HG02938 (cell line): ENCODE measurements around the gene MTG2.
"Not testable (repeated sequence)": the region's sequence is repeated elsewhere in the genome, so short reads cannot be mapped to it uniquely, and the experiment has no call there.

ENCODE experiments used
- ATAC-seq: cut with Tn5 transposase; IDR thresholded peaks from one replicate; pipeline ENCODE4 v1.9.1; 2021; ENCODE audit warnings: mild to moderate bottlenecking, moderate library complexity; ENCODE audit not compliant: unreplicated experiment

The MTG2 gene

DNA sequence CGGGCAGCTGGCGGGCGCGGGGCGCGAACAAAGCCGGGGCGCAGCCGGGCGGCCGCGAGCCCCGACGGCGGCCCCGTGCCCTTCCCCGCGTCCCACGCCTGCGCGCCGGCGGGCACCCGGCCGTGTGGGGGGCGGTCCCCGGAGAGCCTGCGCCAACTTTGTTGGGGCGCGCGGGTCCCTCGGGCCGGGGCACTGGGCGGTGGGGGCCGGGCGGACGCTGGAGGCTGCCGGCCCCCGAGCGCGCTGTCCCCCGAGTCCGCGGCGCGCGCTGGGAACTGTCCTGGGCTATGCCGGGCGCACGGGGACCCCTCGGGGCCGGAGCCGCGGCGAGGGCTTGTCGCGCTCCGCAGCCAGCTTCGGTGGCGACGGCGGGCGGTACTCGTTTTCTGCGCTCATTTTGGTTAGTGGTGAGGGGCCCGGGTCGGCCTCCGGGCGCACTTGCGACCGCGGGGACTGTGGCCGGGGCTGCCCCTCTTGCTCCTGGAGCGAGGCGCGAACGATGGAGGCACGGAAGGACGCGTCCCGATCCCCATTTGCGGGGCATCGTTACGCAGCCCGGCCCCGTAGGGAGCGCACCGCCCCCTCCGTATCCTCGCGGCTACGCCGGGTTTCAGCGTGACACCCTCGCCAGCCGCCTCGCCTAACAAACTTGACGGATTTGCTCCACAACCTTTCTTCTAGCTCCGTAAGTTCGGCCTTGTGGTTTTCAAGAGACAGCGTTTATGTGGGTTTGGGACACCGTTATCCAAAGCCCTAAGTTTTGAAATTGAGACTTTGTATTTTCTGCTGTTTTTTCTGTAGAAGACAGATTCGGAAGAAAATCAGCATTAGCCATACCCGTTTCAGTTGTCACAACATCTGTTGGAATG is 38.6 kb upstream of the MTG2 start:
- ATAC-seq, result peak; percentile 19

DNA sequence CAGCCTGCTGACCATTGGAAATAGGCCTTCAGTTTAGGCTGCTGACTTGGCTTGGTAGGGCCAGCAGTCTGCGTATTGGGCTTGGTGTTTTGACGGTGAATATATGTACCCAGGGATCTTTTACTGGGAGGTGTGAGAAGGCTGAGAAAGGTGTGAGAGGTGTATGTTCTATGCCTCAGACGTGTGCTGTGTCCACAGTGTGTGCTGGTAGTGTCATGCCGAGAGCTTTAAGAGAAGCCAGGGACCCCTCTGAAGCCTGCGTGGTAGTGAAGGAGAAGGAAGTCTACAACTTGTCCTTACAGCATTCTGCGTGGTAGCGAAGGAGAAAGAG is 37.2 kb upstream of the MTG2 start:
- ATAC-seq, result no peak

DNA sequence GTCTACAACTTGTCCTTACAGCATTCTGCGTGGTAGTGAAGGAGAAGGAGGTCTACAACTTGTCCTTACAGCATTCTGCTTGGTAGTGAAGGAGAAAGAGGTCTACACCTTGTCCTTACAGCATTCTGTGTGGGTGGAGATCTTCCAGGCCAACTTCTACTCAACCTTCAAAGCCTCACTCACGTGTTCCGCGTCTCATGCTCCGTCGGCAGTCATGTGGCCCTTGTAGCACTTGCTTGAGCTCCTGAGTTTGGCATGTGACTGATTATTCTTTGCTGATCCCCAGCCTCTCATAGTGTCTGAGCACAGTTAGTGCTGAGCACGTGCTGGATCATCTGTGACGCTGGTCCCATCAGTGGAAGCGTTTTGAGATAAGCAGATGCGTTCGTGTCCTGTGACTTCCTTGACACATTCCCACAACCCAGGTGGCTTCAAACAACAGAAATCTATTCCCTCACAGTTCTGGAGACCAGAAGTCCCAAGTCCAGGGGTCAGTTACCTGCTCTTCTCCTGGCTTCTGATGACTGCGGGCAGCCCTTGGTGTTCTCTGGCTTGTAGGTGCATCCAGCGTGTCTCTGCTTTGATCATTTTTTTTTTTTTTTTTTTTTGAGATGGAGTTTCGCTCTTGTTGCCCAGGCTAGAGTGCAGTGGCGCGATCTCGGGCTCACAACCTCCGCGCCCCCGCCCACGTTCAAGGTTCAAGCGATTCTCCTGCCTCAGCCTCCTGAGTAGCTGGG is 36.6 kb upstream of the MTG2 start:
- ATAC-seq, result no peak

DNA sequence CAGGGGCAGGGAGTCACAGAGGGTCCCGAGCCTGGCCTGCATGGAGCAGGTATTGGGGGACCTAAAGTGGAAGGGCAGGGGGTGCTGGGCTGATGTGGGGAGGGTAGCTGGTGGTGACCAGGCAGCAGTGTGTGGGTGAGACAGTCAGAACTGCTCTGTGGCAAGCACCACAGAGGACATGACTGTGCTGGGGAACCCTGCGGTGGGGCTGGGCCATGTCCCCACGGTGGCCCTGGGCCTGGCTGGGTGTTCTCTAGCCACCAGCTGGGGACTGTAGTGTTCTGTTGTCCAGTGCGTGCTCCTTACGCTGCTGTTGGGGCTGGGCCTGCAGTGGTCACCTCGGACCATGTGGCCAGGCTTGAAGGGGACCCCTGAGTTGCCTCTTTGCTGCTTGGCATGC is 35.7 kb upstream of the MTG2 start:
- ATAC-seq, result no peak

DNA sequence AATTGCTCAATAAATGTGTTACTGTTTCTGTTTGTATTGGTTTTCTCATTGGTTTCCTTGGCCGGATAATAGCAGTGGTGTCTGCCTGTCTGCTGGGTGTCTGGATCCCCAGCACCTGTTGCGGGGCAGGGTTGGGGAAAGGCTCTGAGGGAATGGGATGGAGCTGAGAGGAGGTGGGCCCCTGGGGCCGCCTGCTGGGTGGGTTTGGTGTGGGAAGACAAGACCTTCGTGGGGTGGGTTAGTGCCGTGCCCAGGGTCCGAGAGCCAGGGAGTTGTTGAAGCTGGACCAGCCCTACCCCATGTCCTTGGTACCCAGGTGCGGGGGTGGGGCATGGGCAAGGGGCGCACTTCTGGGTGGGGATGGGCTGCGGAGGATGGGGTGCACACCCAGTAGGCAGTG is 35.3 kb upstream of the MTG2 start:
- ATAC-seq, result no peak

DNA sequence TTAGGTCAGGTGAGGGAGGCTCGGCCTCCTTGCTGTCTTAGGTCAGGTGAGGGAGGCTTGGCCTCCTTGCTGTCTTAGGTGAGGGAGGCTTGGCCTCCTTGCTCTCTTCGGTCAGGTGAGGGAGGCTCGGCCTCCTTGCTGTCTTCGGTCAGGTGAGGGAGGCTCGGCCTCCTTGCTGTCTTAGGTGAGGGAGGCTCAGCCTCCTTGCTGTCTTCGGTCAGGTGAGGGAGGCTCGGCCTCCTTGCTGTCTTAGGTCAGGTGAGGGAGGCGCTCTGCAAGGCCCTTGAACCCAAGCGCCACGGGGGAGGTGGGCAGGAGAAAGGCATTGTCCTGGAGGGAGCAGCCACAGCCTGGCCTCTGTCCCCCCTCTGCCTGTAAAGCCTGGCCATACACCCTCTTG is 34.4 kb upstream of the MTG2 start:
- ATAC-seq, result not testable (repeated sequence)

DNA sequence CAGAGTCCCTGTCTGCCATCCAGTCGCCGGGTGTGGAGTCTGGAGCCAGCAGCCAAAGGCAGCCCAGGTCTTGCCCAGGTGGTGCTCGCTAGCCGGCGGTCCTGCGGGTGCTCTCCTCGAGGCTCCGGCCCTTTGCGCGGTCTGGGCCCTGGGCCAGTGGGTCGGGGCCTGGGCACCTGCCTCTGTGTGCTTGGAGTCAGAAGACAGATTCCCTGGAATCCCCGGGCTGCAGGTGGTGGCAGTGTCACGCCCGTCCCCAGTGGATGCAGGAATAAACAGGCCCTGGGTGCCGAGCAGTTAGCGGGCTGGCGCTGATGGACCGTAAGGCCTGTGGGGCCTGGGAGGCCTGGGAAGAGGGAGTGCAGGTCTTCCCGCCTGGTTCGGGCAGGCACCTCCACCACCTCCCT is 33.9 kb upstream of the MTG2 start:
- no peak for ATAC-seq

DNA sequence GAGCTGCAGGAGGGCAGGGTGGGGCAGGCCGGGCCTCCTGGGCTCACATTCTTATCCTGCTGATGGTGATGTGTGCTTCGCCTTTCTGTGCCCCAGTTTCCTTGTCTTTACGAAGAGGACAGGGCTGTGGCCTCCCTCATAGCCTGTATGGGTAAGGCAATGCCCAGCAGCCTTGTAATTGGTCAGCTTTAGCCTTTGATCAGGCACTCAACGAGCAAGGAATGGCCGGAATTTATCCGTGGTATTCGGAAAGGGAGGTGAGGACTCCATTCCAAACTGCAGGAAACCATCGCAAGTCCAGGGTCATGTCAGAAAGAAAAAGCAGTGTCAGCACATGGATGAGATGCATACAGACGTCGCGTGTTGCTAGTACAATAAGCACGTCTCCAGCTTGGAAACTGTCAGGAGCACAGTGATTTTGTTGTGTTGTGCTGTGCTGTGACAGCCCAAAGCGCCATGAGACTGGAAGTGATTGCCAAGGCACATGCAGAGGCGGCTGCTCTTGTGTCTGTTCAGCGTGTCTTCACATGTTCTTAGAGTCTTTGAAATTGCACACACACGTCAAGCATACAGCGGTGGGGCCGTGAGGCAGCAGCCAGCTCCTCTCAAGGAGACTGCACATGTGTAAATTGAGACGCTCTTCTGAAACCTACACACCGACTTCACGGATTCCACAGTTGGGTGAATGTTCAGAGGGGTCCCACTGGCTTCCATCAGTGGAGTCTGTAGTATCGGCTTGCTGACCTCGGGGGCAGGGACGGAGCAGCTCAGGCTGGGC is 33.1 kb upstream of the MTG2 start:
- ATAC-seq, result no peak

DNA sequence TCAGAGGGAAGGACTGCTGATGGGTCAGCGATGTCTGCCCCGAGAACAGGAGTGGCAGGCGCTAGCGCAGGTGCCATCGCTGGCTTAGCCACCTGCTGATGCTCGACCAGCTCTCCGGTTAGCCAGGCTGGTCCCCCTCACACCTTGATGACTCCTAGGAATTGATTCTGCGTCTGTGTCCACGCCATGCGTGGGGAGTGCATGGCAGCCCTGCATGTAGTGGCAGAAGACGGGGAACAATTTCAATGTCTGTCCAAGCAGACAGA is 32.6 kb upstream of the MTG2 start:
- ATAC-seq, result no peak

DNA sequence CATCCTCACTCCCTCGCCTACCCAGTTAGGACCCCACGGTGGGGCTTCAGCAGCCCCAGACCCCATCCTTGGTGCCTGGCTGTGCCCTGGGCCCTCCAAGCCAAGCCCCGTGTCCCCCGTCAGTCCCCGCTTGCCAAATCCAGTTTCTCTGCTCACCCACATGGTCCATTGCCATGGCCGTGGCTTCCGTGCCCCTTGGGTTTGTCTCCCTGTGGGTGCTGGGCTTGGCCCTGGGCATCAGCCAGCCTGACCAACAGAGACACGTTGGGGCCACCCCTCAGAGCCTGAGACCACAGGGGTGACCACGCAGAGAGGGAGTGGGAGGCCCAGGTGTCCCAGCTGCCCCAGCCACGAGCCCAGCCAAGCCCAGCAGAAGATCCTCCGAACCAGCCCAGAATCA is 31.6 kb upstream of the MTG2 start:
- ATAC-seq, result no peak

DNA sequence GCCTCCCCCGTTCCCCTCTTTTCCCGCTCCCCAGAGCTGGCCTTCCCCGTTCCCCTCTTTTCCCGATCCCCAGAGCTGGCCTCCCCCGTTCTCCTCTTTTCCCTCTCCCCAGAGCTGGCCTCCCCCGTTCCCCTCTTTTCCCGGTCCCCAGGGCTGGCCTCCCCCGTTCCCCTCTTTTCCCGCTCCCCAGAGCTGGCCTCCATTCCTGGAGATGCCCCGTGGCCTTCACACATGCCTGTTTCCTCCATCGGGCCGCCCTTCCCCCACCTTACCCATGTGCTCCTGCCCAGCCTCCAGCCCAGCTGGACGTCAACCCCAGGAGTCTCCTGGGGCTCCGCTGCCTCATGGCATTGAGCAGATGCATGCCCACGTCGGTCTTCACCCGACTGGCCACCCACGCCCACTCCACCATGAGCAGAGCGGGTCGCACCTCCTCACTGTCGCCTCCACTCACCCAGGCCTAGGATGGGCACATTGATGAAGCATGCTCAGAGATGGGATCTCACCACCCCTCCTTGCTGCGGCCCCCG is 30.9 kb upstream of the MTG2 start:
- ATAC-seq, result no peak

DNA sequence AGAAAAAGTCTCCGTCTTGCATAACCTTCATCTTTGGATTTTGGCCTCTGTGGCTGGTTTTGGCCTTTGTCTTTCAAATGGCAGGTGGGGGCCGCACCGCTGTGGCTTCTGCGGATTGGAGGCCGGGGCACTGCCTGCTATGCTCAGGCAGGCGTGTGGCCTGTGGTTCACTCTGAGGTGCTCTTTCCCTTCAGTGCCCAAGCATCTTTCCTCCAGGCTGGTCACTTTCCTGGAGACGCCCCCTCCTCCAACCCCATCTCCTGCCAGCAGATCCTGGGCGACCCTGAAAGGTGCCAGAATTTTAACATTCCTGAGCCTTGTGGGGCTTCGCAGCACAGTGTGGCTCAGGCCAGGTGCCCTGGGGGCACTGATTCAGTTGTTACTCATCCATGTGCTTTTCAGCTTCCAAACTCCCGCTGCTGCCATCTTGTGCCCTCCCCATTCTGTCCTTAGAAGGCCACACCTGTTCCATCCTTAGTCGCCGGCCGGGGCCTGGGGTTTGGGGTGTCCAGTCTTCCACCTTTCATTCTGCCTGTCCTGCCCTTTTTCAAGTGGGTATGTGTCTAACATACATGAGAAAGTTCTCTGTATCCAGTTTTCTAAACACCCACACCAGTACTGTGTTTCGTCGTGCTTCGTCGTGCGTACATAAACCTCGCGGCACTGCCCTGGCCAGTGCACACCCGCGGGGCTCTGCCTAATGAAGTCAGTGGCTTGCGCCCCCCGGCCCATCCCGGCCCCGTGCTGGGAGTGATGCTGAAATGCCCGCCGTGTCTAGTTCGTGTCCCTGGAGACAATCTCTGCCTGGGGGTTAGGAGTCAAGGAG is 27.2 kb upstream of the MTG2 start:
- ATAC-seq, result no peak

DNA sequence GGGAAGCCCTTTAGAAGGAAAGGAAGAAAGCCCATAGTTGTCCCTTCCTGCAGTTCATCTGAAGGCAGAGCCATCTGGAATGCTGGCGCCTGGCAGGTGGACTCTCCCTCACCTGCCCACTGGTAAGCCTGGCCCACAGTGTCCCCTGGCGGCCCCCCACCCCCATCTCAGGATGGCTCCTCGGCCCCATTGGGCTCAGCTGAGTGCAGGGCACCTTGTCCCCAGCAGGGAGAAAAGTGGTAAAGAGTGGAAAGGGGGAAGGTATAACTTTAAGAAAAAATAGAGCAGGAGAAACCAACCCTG is 26.6 kb upstream of the MTG2 start:
- ATAC-seq, result no peak

DNA sequence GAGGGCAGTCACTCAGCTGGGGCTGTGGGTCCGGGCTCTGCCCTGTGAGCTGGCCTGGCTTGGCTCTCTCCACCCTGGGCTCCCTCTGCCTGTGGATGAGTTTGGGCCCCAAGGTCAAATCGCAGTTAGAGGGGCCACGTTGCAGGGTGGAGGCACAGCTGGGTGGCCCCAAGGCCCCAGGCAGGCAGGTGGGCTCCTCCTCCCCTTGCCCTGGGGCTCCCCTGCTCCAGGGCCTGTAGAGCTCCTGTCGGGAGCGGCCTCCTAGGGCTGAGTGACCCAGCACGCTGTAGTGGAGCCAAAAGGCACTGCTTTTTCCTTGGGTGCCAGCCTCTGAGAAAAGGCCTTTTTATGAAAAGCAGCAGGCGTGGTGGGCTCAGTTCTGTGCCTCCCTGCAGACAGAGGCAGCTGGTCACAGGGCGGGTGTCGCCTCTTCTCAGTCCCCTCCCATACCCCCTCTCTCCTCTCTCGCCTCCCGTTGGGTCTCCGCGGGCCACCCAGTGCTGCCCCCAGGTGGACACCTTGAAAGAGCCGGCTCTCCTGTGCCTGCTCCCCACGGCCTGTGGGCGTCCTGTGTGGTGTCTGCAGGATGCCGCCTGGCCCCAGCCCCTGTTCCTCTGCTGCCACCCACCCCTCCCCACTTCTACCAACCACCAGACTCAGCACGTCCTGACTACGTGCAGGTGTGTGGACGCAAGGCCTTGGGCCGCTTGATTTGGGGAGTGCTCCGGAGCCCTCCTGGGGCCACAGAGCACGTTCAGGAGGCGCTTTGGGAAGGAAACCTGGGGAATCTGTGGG is 26.0 kb upstream of the MTG2 start:
- no peak for ATAC-seq

DNA sequence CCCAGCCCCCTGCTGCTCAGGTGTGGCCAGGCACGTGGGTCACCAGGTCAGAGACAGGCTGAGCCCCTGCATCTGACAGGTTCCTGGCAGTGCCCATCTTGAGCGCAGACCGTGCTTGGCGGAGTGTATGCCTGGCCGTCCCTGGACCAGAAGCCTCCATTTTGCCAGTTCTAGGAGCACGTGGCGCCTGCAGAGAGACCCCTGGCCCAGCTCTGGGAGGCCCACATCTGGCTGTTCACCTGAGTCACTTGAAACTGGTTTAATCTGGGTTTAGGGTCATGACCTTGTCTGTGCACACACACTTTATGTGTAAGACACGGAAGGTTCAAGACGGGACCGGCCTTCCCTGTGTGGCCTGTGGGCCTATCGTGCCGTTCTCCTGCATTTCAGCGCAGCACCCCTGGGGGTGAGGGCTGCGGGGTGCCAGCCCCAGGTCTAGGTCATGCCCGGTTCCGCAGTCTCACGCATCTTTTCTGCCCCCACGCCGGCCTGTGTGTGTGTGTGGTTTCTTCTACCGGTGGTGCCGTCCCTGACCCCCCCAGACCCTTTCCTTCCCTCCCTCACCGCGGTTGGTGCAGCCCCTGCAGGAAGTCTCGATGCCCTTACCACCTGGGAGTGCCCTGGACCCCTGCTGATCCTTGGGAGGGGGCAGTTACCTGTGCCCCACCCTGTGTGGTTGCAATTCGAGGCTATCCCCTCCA is 25.3 kb upstream of the MTG2 start:
- no peak for ATAC-seq

DNA sequence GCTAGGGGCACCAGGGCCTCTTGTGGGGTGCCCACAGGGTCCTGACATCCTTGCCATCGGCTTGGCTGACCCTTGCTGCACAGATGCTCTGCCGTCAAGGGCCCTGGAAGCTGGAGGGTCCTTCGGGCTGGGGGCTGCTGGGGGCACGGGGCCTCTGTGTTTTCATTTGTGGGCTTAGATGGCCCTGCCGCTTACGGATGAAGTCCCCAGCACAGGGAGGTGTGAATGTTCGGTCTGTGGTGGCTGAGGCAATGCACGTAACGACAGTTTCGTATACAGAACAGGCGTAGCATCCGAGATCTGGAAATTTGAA is 24.8 kb upstream of the MTG2 start:
- ATAC-seq, result no peak

DNA sequence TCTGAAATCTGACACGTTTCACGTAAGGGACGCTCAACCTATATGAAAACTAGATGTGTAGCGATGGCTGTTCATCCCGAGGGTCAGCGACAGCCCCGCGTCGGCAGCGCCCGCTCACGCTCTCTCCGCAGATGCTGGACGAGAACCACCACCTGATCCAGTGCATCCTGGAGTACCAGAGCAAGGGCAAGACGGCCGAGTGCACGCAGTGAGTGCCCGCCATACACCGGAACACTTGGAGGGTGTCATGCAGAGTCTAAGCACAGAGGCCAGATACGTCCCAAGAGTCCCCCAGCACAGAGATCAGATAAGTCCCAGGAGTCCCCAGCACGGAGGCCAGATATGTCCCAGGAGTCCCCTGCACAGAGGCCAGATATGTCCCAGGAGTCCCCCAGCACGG is 24.3 kb upstream of the MTG2 start:
- no peak for ATAC-seq

DNA sequence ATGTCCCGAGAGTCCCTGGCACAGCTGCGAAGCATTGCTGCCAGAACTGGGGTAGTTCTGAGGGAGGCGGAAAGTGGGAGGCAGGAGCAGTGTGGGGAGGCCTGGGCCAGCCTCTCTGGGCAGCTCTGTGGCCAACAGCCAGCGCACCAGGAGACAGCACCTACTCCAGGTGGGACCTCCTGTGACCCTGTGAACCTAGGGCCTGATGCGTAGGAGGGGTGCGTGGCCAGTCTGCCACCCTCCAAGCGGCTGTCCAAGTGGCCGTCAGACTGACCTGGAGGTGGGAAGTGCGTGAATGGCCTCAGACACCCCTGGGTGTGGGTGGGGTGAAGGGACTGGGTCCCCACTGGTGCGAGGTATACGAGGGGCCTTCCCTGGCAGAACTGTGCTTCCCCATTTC is 23.8 kb upstream of the MTG2 start:
- no peak for ATAC-seq

DNA sequence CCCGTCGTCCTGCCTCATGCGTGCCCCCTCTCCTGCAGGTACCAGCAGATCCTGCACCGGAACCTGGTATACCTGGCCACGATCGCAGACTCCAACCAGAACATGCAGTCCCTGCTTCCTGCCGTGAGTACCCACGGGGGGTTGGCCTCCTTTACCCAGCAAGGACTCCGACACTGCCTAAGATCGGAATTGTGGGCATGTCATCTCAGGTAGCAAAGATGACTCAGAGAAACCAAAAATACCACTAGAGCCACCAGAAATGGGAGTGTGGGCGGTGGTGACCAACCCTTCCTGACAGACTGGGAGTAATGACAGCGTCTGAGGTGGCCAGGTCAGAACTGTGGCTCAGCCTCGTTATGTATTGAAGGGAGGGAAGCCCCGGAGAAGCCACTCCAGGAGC is 23.0 kb upstream of the MTG2 start:
- ATAC-seq, result no peak

DNA sequence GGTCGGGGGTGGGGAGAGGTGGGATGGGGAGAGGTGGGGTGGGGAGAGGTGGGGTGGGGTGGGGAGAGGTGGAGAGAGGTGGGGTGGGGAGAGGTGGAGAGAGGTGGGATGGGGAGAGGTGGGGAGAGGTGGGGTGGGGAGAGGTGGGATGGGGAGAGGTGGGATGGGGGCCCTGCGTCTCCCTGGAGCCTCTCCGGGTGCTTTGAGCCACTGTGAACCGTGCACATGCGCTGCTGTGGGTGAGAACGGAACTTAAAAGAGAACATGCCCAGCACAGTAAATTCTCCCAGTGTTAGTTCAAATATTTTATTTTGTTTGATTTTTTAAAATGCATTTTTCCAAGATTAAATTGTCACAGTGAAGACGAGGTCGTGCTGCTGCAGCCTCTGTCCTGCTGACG is 22.6 kb upstream of the MTG2 start:
- ATAC-seq, result no peak
